Measurements from ENCODE around the gene STAT5B. TPM values are rescaled to one million over a fixed set of nuclear protein-coding genes. Genes with fewer than 3 reads are reported as not detected.
"Not testable (repeated sequence)": the region's sequence is repeated elsewhere in the genome, so short reads cannot be mapped to it uniquely, and the experiment has no call there.

Gene STAT5B
- total RNA-seq, 1 donor from 2014 or later = 52.3 TPM

GRCh38 chr17:42304187-42305030 lies 28.2 kb upstream of the STAT5B start:
- H3K27me3 Mint-ChIP-seq (ENCODE audit: low read depth) = no peaks in the 10 kb centered on the region
- H3K36me3 Mint-ChIP-seq = no peaks in the 10 kb centered on the region
- no peak for DNase-seq (ENCODE audit: low spot score in 2 of 2, unreplicated experiment in 2 of 2)
- H3K4me1 Mint-ChIP-seq = peaks cover 3% of the 10 kb centered on the region
- H3K9me3 Mint-ChIP-seq = no peaks in the 10 kb centered on the region
- no peak overlapping the region for H3K4me3 Mint-ChIP-seq
- TF ChIP-seq CTCF (IDR thresholded peaks at IDR 0.05; ENCODE audit: unreplicated experiment) = no peak
- no peak overlapping the region for H3K27ac Mint-ChIP-seq

- no peak for TF ChIP-seq CTCF (IDR thresholded peaks at IDR 0.05; ENCODE audit: unreplicated experiment)
- DNase-seq (ENCODE audit: low spot score in 2 of 2, unreplicated experiment in 2 of 2) = no peak
- H3K36me3 Mint-ChIP-seq = no peaks in the 10 kb centered on the region
- H3K4me3 Mint-ChIP-seq = no peak overlapping the region
- H3K27me3 Mint-ChIP-seq (ENCODE audit: low read depth) = no peaks in the 10 kb centered on the region
- H3K27ac Mint-ChIP-seq = no peak overlapping the region
- no peaks in the 10 kb centered on the region for H3K9me3 Mint-ChIP-seq
- peaks cover 3% of the 10 kb centered on the region for H3K4me1 Mint-ChIP-seq
Observed at GRCh38 chr17:42303694-42304093, 27.5 kb upstream of the STAT5B start.

GRCh38 chr17:42301022-42301421 lies 24.8 kb upstream of the STAT5B start:
- H3K27ac Mint-ChIP-seq = no peak overlapping the region
- TF ChIP-seq CTCF (IDR thresholded peaks at IDR 0.05; ENCODE audit: unreplicated experiment) = no peak
- H3K4me3 Mint-ChIP-seq = no peak overlapping the region
- no peaks in the 10 kb centered on the region for H3K27me3 Mint-ChIP-seq (ENCODE audit: low read depth)
- H3K9me3 Mint-ChIP-seq = no peaks in the 10 kb centered on the region
- DNase-seq (ENCODE audit: low spot score in 2 of 2, unreplicated experiment in 2 of 2) = no peak
- H3K36me3 Mint-ChIP-seq = no peaks in the 10 kb centered on the region
- peaks cover 3% of the 10 kb centered on the region for H3K4me1 Mint-ChIP-seq

GRCh38 chr17:42299913-42300312 lies 23.7 kb upstream of the STAT5B start:
- not testable (repeated sequence) for H3K9me3 Mint-ChIP-seq; H3K27me3 Mint-ChIP-seq (ENCODE audit: low read depth); H3K27ac Mint-ChIP-seq; H3K4me1 Mint-ChIP-seq; H3K36me3 Mint-ChIP-seq; DNase-seq (ENCODE audit: low spot score in 2 of 2, unreplicated experiment in 2 of 2); H3K4me3 Mint-ChIP-seq

GRCh38 chr17:42299361-42299760 lies 23.2 kb upstream of the STAT5B start:
- H3K36me3 Mint-ChIP-seq, H3K4me3 Mint-ChIP-seq, H3K27ac Mint-ChIP-seq: not testable (repeated sequence)

GRCh38 chr17:42297775-42298174 lies 21.6 kb upstream of the STAT5B start:
- H3K9me3 Mint-ChIP-seq; H3K4me3 Mint-ChIP-seq; DNase-seq (ENCODE audit: low spot score in 2 of 2, unreplicated experiment in 2 of 2); H3K36me3 Mint-ChIP-seq; H3K27me3 Mint-ChIP-seq (ENCODE audit: low read depth); H3K27ac Mint-ChIP-seq; H3K4me1 Mint-ChIP-seq: not testable (repeated sequence)

More at GRCh38 chr17:42299361-42299760, 23.2 kb upstream of the STAT5B start:
- DNase-seq (ENCODE audit: low spot score in 2 of 2, unreplicated experiment in 2 of 2); H3K4me1 Mint-ChIP-seq; H3K27me3 Mint-ChIP-seq (ENCODE audit: low read depth); H3K9me3 Mint-ChIP-seq: not testable (repeated sequence)

GRCh38 chr17:42296012-42296411 lies 19.8 kb upstream of the STAT5B start:
- Mint-ChIP-seq H3K9me3 (no peaks in the 10 kb centered on the region), H3K36me3 (no peaks in the 10 kb centered on the region), H3K4me3 (no peak overlapping the region), H3K27ac (no peak overlapping the region), H3K27me3 (ENCODE audit: low read depth) (no peaks in the 10 kb centered on the region), H3K4me1 (no peaks in the 10 kb centered on the region)
- no peak for TF ChIP-seq CTCF (IDR thresholded peaks at IDR 0.05; ENCODE audit: unreplicated experiment)
- DNase-seq (ENCODE audit: low spot score in 2 of 2, unreplicated experiment in 2 of 2) = no peak
